HG03442 (cell line): Measurements from ENCODE around the gene UMPS.

Experiments
- ATAC-seq: cut with Tn5 transposase; IDR thresholded peaks from one replicate; pipeline ENCODE4 v1.9.1; 2021; ENCODE audit warnings: mild to moderate bottlenecking, moderate library complexity; ENCODE audit not compliant: unreplicated experiment

The UMPS gene

GRCh38 chr3:124730129-124730940, at the start of gene UMPS:
Gene UMPS (plus strand): TSS chr3:124730452. CDS start chr3:124730472, 20 bp downstream.
- peak; percentile 94 for ATAC-seq

GRCh38 chr3:124680521-124680920, 49.7 kb upstream of the UMPS start:
- ATAC-seq: no peak

- no peak for ATAC-seq
These were observed 48.0 kb upstream of the UMPS start for GRCh38 chr3:124682263-124682662.

- ATAC-seq: no peak
These were observed 45.8 kb upstream of the UMPS start for GRCh38 chr3:124684459-124684858.

GRCh38 chr3:124685067-124685466, 45.2 kb upstream of the UMPS start:
- ATAC-seq: no peak

GRCh38 chr3:124685481-124685880, 44.8 kb upstream of the UMPS start:
- ATAC-seq: no peak

GRCh38 chr3:124686028-124686670, 44.1 kb upstream of the UMPS start:
- ATAC-seq: no peak

- no peak for ATAC-seq
These were observed 41.4 kb upstream of the UMPS start for GRCh38 chr3:124688581-124689454.

- ATAC-seq: no peak
These were observed 38.7 kb upstream of the UMPS start for GRCh38 chr3:124691599-124691998.

- no peak for ATAC-seq
These were observed 35.8 kb upstream of the UMPS start for GRCh38 chr3:124694486-124694885.

- ATAC-seq: no peak
These were observed 34.9 kb upstream of the UMPS start for GRCh38 chr3:124695369-124695768.

GRCh38 chr3:124696006-124696405, 34.2 kb upstream of the UMPS start:
- ATAC-seq: no peak

- no peak for ATAC-seq
These were observed 33.0 kb upstream of the UMPS start for GRCh38 chr3:124697302-124697701.

GRCh38 chr3:124698030-124698770, 32.1 kb upstream of the UMPS start:
- no peak for ATAC-seq

GRCh38 chr3:124699051-124699450, 31.2 kb upstream of the UMPS start:
- no peak for ATAC-seq

- ATAC-seq: no peak
These were observed 30.4 kb upstream of the UMPS start for GRCh38 chr3:124699686-124700396.

GRCh38 chr3:124700880-124701684, 29.2 kb upstream of the UMPS start:
- no peak for ATAC-seq

GRCh38 chr3:124701687-124702086, 28.6 kb upstream of the UMPS start:
- no peak for ATAC-seq

GRCh38 chr3:124702950-124703349, 27.3 kb upstream of the UMPS start:
- ATAC-seq: no peak
